HG03045 (cell line): Measurements from ENCODE around the gene ALKAL2.
"Not testable (repeated sequence)": the region's sequence is repeated elsewhere in the genome, so short reads cannot be mapped to it uniquely, and the experiment has no call there.

ENCODE experiments used
- ATAC-seq: cut with Tn5 transposase; IDR thresholded peaks from one replicate; pipeline ENCODE4 v1.9.1; 2021; ENCODE audit warnings: mild to moderate bottlenecking, moderate library complexity; ENCODE audit not compliant: unreplicated experiment

The ALKAL2 gene, protein sequence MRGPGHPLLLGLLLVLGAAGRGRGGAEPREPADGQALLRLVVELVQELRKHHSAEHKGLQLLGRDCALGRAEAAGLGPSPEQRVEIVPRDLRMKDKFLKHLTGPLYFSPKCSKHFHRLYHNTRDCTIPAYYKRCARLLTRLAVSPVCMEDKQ

DNA sequence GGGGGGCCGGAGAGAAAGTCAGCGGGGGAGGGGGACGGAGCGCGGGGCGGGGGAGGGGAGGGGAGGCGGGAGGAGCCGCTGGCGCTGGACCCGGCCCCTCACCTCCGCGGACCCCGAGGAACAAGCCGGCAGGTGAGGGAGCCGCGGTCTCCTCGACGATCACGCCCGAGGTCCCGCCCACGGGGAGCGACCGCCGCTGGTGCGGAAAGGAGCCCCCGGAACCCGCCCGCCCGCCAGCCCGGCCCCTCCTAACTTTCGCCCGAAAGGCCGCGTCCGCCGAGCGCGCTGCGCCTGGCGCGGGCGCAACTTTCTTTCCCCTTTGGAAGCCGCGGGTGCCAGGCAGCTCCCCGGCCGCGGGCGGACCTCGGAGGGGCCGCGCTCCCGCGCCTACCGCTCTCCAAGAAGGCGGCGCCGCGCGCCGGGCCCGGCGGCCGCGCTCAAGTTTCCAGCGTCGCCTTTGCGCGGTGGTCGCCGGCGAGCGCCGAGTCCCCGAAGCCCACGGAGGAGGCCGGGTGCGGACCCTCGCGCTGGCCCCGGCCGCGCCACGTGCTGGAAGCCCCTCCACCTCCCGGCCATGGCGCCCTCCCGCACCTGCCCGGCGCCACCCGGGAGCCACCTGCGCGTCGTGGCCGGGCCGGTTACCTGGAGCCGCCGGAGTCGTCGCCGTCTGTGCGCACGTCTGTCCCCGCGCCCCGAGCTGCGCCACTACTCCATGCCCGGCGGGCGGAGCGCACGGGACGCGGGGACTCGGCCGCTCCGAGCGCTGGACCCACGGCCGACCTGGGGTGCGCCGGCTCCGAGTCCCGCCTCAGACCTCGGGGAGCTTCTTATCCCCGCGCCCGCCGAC lies at the start of gene ALKAL2:
Gene ALKAL2 (minus strand): TSS at position 181 of the 847 bp plus-strand sequence. CDS start 256 bp downstream, outside the sequence.
- ATAC-seq: no peak

DNA sequence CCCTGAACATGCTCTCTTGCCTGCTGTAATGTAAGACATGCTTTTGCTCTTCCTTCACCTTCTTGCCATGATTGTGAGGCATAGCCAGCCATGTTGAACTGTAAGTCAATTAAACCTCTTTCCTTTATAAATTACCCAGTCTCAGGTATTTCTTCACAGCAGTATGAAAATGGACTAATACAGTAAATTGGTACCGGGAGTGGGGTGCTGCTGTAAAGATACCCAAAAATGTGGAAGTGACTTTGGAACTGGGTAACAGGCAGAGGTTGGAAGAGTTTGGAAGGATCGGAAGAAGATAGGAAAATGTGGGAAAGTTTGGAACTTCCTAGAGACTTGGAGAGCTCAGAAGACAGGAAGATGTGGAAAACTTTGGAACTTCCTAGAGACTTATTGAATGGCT lies 49.1 kb upstream of the ALKAL2 start:
- not testable (repeated sequence) for ATAC-seq

DNA sequence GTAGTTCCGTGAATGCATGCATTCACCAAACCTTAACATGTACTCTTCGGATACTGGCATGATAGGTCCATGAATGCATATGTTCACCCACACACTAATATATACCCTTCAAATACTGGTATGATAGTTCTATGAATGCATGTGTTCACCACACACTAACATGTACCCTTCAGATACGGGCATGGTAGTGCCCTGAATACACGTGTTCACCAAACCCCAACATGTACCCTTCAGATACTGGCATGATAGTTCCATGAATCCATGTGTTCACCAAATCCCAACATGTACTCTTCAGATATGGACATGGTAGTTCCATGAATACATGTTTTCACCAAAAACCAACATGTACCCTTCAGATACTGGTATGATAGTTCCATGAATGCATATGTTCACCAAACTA lies 48.5 kb upstream of the ALKAL2 start:
- no peak for ATAC-seq

DNA sequence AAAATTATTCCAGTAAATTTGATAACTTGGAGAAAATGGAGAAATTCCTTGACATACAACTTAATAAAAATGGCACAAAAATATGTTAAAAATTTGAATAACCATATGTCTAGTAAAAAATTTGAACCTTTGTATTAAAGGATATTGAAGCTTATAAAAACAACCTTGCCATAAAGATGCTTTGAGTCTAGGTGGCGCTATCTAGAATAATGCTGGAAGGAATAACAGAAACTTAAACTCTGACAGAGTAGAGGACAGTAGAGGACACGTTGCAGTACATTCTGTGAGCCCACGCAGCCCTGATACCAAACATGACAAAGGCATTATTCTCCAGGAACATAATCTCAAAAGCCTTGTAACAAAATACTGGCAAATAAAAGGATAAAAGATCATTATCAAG lies 44.7 kb upstream of the ALKAL2 start:
- ATAC-seq: no peak

DNA sequence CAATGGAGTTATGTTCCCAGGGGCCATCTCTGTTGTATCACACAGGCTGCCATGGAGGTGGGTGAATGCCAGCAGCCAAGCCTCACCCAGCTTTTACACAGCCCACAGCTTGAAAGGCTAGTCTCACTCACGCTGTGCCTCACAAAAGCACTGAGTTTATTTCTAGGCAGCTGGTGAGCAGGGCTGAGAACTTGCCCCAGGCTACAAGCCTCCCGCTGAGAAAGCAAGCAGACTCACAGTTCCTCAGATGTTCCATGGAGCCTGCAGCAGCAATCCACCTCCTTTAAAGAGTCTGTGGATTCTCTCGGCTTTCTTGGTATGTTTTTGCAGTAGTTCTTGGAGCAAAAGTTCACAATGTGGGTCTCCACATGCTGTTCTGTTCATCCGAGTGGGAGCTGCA lies 40.9 kb upstream of the ALKAL2 start:
- no peak for ATAC-seq

DNA sequence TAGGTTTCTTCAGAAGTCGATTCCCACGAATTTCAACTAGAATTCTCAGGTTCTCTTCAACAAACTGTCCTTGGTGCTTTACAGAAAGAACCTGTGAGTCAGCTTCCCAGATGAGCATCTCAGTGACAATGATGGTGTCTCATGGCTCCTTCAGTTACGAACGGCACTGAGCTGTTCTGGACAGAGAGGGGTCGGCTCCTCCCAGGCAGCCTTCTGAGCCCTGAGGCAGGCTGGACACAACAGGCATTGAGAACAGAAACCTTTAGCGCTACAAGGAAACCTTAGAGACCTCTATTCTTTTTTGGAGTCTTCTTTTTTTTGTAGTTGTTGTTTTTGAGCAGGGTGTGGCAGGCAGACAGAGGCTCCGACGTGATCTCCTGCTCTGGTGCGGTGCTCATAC lies 35.1 kb upstream of the ALKAL2 start:
- no peak for ATAC-seq

DNA sequence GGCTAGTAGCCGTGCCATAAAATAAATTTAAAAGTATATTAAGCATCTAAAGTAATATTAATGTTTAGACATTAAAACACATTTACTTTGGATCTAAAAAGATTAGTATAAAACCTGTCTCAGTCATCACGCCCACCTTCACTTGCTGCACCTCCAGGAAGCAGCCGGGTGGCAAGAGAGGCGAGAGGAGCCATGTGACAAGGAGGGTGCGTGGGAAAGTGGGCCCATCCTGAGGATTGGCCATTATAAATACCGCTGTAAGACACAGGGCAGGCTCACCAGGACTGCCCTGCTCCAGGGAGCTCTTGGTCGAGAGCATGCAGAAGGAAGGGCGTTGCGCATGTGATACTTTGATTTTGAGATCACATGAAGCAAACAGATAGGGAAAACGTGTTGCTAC lies 34.4 kb upstream of the ALKAL2 start:
- no peak for ATAC-seq

DNA sequence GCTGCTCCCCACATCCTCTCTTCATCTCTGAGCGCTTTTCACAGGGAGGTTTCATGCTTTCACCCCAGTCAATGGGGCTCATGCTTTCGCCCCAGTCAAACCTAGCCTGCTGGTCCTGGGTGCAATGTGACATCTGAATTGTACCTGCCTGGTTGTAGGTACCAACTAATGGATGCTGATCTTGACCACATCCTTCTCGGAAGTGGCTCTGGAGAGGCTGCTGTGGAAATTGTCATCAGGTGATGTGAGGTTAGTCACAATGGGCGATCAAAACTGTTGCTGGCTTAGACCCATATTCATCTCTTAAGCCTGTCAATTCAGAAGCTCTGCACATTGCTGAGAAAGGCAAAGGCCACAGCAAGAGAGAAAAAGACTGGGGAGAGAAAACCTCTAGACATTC lies 32.7 kb upstream of the ALKAL2 start:
- ATAC-seq: no peak

DNA sequence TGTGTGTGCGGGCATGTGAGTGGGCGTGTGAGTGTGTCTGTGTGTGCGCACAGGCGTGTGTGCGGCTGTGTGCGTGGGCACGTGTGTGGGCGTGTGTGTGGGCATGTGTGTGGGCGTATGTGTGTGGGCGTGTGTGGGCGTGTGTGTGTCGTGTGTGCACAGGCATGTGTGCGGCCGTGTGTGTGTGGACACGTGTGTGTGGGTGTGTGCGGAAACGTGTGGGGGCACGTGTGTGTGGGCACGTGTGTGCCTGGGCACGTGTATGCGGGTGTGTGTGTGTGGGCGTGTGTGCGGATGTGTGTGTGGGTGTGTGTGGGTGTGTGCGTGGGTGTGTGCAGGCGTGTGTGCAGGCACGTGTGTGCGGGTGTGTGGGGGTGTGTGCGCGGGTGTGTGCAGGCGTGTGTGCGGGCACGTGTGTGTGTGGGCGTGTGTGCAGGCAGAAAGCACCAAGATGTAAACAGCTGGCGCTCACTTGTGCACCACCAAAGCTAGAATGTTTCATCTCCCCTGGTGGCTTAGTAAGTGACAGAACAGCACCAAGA lies 31.2 kb upstream of the ALKAL2 start:
- no peak for ATAC-seq

DNA sequence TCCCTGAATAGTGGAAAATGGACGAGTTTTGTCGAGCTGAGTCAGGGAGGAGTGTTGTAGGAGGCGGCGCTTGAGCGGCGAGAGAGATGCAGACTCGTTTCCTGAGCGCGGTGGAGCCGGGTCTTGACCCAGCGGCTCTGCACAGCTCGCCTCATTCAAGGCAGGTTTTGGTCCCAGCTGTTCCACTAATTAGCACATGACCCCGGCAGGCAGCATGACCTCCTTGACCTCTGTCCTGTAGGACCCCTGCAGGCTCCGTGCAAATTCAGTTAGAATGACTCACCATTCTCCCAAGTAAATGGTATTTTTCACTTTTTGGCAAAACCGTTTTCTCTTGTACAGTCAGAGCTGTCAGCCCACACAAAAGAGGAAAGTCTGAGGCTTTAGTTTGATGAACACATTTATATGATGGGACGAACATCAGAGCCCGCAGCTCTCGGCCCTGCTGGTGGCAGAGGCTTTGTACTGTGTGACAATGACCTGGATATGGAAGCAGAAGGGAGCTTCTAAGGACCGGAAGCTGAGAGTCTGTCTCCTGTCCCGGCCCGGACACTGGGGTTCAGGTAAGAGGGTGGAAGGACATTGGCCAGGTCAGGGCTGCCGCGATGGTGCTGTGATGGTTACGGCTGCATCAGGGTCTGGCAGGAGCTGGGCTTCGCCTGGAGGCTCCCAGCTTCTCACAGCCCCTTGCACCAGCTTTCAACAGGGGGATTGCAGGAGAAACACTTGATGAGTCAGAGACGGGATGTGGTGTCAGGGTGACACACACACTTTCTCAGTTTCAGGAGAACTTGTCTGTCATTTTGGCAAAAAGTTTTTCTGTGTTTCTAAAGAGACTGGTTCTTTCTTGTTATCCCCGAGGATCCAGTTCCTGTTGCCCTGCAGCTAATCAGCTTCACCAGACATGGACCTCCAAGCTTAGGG lies 29.9 kb upstream of the ALKAL2 start:
- ATAC-seq: no peak

DNA sequence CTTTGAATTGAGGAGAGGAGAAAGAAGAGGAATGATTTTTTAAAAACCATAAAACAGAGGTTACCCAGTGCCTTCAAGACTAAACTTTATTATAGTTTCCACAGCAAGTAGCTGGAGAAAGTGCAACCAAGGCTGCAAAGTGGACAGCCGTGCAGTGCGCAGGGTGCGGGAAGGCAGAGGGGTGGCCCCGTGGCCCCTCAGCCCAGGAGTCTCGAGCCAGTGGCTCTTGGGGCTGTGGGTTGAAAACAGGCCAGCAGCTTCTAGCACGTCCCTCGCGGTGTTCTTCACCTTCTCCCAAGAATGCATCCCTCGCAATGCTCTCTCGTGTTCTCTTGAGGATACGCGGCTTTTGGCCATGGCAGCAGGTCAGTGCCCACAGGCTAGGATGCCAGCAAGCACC lies 28.5 kb upstream of the ALKAL2 start:
- ATAC-seq: no peak

DNA sequence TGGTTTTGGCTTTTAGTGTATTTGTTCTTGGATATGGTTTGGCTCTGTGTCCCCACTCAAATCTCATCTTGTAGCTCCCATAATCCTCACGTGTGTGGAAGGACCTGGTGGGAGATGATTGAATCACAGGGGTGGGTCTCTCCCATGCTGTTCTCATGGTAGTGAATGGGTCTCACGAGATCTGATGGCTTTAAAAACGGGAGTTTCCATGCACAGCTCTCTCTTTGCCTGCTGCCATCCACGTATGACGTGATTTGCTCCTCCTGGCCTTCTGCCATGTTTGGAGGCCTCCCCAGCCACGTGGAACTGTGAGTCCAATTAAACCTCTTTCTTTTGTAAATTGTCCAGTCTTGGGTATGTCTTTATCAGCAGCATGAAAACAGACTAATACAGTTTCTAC lies 28.0 kb upstream of the ALKAL2 start:
- ATAC-seq: not testable (repeated sequence)

DNA sequence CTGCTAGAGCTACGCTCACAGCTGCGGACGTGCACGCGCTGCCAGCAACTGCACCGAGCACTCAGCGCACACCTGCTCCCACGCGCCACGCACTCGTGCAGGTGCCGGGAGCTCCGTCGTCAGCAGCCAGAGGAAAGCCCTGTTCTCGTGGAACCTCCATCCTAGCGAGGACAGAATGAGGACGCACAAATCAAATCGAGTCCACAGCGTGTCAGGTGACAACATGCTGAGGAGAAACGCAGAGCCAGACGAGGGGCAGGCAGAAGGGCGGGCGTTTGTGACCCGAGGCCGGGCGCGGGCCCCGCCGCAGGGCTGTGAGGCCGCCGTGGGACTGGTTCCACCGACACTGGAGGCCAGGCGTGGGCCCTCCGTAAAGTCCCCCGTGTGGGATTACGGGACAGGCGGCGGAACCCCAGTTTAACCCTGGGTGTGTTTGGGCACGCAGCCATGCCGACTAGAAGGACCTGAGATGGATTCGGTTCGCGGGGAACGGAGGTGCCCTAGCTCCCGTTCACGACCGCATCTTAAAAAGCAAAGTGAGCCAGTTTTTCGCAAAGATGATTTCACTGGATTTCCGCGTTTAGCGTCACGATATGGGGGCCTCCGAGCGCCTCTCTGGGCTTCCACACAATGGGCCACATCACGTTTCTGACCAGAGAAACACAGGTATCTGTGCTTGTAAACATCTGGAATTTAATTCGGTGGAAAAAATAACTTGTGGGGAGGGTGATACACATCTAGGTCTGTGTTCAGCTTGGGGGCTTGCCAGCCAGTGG lies 26.9 kb upstream of the ALKAL2 start:
- ATAC-seq: no peak

DNA sequence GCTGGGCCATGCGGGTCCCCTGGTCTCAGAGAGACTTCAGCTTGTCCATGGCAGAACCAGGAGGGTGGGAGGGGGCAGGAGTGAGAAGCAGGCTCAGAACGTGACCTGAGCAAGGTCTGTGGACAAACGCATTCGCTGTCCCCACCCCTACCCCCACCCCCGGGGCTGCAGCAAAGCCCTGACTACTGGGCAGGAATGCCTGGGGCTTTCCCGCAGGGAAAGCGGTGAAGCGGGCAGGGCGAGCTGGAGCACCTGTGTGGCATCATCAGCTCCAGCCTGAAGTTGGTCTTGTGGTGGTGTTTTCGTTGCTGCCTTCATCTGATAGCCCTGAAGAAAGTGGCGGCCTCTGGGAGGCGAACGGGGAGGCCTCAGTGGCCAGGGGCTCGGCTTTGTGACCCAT lies 26.1 kb upstream of the ALKAL2 start:
- no peak for ATAC-seq

DNA sequence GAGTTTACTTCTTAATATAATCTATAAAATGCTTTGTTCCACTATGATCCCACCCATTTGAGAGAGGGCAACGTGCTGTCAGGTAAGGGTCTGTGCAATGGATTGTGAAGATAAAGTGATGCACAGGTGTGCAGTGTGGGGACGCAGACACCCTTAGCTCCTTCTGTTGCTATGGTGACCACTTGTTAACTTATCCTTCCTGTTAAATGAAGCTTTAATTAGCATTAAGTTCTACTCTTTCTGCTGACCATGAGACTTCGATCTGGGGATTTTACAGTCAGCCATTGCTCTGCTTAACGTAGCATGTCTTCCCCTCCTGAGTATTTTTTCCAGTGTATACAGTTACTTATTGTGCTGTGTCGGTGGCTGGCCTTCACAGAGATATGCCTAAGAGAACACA lies 23.1 kb upstream of the ALKAL2 start:
- no peak for ATAC-seq

DNA sequence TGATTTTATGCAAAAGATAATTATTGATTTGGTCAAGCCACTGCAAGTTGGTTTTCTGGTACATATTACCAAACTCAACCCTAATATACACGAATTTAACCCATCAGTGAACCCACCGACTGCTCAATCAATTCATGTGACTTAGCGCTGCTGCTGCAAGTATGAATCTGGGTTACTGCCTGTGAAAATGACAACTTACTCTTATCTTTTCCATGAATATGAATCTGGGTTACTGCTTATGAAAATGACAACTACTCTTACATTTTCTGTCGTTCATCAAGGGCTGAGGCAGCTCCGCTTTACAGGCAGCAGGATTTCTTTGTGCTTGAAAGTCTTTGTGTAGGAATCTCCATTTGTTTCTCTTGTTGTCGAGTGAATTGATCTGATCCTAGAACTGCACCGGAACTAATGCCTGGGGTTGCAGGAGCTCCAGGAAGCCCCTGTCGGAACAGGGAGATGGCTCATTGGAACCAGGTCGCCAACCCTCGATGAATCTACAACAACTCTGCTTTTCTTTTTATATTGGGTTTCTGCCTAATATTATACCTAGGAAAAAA lies 22.1 kb upstream of the ALKAL2 start:
- ATAC-seq: no peak

DNA sequence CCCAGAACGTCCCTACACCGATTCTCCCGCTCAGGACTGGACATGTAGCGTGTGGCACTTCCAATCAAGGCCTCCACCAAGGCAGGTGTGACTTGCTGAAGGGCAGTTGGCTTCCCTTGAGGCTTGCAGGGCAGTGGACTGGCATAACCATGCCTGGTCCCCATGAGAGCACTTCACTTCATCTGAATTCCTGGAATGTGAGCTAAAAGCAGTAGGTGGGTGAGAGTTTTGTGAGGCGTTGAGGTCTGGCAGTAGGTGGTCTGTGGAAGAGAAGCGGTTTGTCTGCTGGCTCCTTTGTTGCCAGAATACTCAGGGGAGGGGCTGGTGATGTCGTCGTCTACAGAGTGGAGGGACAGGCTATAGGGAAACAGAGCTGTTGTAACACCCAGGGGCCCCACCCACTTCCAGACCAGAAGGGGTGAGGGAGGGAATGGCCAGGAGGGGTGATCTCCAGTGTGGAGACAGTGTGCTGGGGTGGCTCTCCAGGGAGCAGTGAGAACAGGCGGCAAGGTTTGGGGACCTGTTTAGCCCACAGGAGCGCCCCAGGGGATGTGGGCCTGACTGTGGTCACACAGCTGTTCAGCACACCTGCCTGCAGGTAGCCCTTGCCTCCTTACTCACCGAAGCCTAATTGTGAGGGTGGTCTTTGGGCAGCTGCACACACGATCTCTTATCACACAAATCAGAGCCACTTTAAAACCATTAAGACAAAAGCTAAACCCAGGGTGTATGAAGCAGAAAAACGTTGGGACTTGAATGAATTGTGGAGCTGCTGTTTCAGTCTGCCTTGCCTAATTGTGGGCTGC lies 21.5 kb upstream of the ALKAL2 start:
- no peak for ATAC-seq

DNA sequence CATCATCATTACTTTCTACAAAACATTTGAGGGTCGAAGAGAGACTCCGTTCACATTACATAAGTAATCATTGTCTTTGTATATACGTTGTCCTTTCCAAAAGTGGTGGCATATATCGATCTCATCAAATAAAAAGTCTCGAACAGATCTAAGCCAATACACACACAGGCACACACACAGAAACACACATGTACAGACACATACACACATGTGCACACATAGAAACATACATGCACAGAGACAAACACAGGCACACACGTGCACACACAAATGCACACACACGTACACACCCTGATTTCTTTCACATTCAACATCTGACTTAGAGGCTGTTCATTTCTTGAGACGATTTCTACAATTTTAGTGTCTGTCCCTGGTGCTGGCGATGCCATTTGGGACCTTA lies 17.5 kb upstream of the ALKAL2 start:
- ATAC-seq: no peak

DNA sequence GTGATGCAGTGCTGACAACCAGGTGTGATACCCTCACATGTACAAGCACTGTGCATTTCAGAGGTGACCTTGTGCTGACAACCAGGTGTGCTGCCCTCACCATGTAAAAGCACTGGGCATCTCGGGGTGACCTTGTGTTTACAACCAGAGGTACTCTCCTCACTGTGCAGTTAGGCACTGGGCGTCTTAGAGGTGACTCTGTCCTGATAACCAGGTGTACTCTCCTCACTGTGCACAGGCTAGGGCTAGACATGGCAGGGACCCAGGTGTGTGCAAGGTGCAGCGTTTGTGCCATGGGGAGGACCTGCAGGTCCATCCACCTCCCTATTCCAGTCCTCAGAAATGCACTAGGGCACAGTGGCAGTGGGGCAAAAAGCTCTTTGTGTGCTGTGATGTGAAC lies 8.5 kb upstream of the ALKAL2 start:
- ATAC-seq: no peak
